Occipital lobe (tissue), 2 donors: ENCODE measurements around the gene CACNA2D3. TPM values are rescaled to one million over a fixed set of nuclear protein-coding genes. Genes with fewer than 3 reads are reported as not detected.
"Not testable (repeated sequence)": the region's sequence is repeated elsewhere in the genome, so short reads cannot be mapped to it uniquely, and the experiment has no call there.

Experiments
- DNase-seq: peaks from one replicate; lab custom pipeline; 2025; lab: John Stamatoyannopoulos, UW
- total RNA-seq: library from RNA; depleted of rRNA; stranded (reverse); fragments of >200 nt; gene quantifications from one replicate; pipeline ENCODE4 v1.2.3, GENCODE V29; 2014

The CACNA2D3 gene
- total RNA-seq, 1 donor from 2014 or later: 11.2 TPM

GRCh38 chr3:55061720-55062034, 939.3 kb downstream of the CACNA2D3 start:
- DNase-seq: no peak

GRCh38 chr3:55064164-55064563, 941.8 kb downstream of the CACNA2D3 start:
- DNase-seq: no peak

- no peak for DNase-seq
Observed at GRCh38 chr3:55065331-55065730, 943.0 kb downstream of the CACNA2D3 start.

GRCh38 chr3:55066551-55067047, 944.2 kb downstream of the CACNA2D3 start:
- DNase-seq: no peak

GRCh38 chr3:55069950-55070349, 947.6 kb downstream of the CACNA2D3 start:
- DNase-seq: no peak

- no peak for DNase-seq
Observed at GRCh38 chr3:55074796-55075195, 952.4 kb downstream of the CACNA2D3 start.

- DNase-seq: no peak
Observed at GRCh38 chr3:55075846-55076245, 953.5 kb downstream of the CACNA2D3 start.

GRCh38 chr3:55077726-55078125, 955.4 kb downstream of the CACNA2D3 start:
- DNase-seq: no peak

GRCh38 chr3:55078876-55079275, 956.5 kb downstream of the CACNA2D3 start:
- DNase-seq: no peak

GRCh38 chr3:55085231-55085630, 962.9 kb downstream of the CACNA2D3 start:
- DNase-seq: no peak

- DNase-seq: no peak
Observed at GRCh38 chr3:55089211-55089610, 966.9 kb downstream of the CACNA2D3 start.

- DNase-seq: no peak
Observed at GRCh38 chr3:55090291-55090690, 967.9 kb downstream of the CACNA2D3 start.

- no peak for DNase-seq
Observed at GRCh38 chr3:55090746-55091145, 968.4 kb downstream of the CACNA2D3 start.

GRCh38 chr3:55091381-55092225, 969.3 kb downstream of the CACNA2D3 start:
- DNase-seq: no peak

GRCh38 chr3:55094676-55095075, 972.3 kb downstream of the CACNA2D3 start:
- DNase-seq: no peak

GRCh38 chr3:55097441-55097840, 975.1 kb downstream of the CACNA2D3 start:
- DNase-seq: no peak

GRCh38 chr3:55105647-55106046, 983.3 kb downstream of the CACNA2D3 start:
- DNase-seq: no peak

- DNase-seq: no peak
Observed at GRCh38 chr3:55107187-55107586, 984.8 kb downstream of the CACNA2D3 start.

- not testable (repeated sequence) for DNase-seq
Observed at GRCh38 chr3:55111906-55112305, 989.6 kb downstream of the CACNA2D3 start.

- DNase-seq: no peak
Observed at GRCh38 chr3:55118451-55118850, 996.1 kb downstream of the CACNA2D3 start.

- no peak for DNase-seq
Observed at GRCh38 chr3:55119268-55119667, 996.9 kb downstream of the CACNA2D3 start.

- DNase-seq: no peak
Observed at GRCh38 chr3:55122312-55122711, 1000.0 kb downstream of the CACNA2D3 start.
